HCT116 (cell line): Measurements from ENCODE around the gene YY1. TPM values are rescaled to one million over a fixed set of nuclear protein-coding genes. Genes with fewer than 3 reads are reported as not detected.

ENCODE experiments used
- ATAC-seq: fragments of 200-7000 bp; cut with Tn5 transposase; 2 replicates; pipeline ENCODE4 v1.9.1; 2020; ENCODE audit warnings: mild to moderate bottlenecking, moderate library complexity
- BruUV-seq: library from RNA; stranded (reverse); fragments of 400-500 nt; replicated peaks from 2 replicates; lab custom pipeline; 2021; lab: Mats Ljungman, UMichigan
- CTCF ChIA-PET: fragments of 300-600 bp; sonication (Branson Sonifier 250); formaldehyde crosslinking; loops from one replicate; lab custom pipeline; 2021; ENCODE audit warnings: antibody characterized with exemption; lab: Charles Lee
- POLR2A ChIA-PET: fragments of 300-600, 350-600 bp; sonication (Branson Sonifier 250); formaldehyde crosslinking; loops from one replicate; lab custom pipeline; 2021; ENCODE audit warnings: antibody characterized with exemption; lab: Charles Lee
- RAD21 ChIA-PET, 2 experiments: fragments of 300-600 bp; sonication (Branson Sonifier 250); formaldehyde crosslinking; loops; one replicate each; lab custom pipeline; 2023; ENCODE audit warnings: low total read pairs in 2 of 2; ENCODE audit not compliant: uncharacterized antibody in 2 of 2, unreplicated experiment in 2 of 2, low non-redundant PET in 1 of 2; lab: Charles Lee
- DNase-seq: peaks from one replicate; pipeline ENCODE4 v3.0.0-alpha.2; 2010; ENCODE audit warnings: low read depth, low spot score
- H2AFZ ChIP-seq: fragments of 200-600 bp; shearing (Covaris generic), sonication (generic); 2 replicates; pipeline ENCODE4 v1.6.1; 2017; ENCODE audit warnings: low read depth, mixed run types, mixed read lengths, antibody characterized with exemption, low read length; ENCODE audit not compliant: poor library complexity, severe bottlenecking
- H3K27ac ChIP-seq: 2 replicates; pipeline ENCODE4 v1.5.1; 2012; ENCODE audit warnings: low read depth, low read length
- H3K27me3 ChIP-seq: fragments of 200-600 bp; sonication (generic); 2 replicates; pipeline ENCODE4 v1.6.1; 2016; ENCODE audit warnings: mixed run types, low read length, mixed read lengths; ENCODE audit not compliant: insufficient read depth
- H3K36me3 ChIP-seq, 2 experiments: fragments of 200-500 bp in 1 of 2; fragments of 200-600 bp in 1 of 2; sonication (Bioruptor generic) in 1 of 2; sonication (generic) in 1 of 2; 2 replicates each; pipeline versions ENCODE4 v1.5.1 to v1.6.1; 2014 to 2016; ENCODE audit warnings: low read length in 2 of 2, inconsistent platforms in 1 of 2, mixed read lengths in 1 of 2, mixed run types in 1 of 2; ENCODE audit not compliant: insufficient read depth in 2 of 2, control insufficient read depth in 1 of 2
- H3K4me1 ChIP-seq, 2 experiments: fragments of 200-600 bp in 1 of 2; sonication (generic) in 1 of 2; 2 replicates each; pipeline versions ENCODE4 v1.5.1 to v1.6.1; 2012 to 2017; ENCODE audit warnings: low read length in 2 of 2, inconsistent platforms in 1 of 2, mild to moderate bottlenecking in 1 of 2, mixed read lengths in 1 of 2, mixed run types in 1 of 2, moderate library complexity in 1 of 2; ENCODE audit not compliant: insufficient read depth in 2 of 2, control insufficient read depth in 1 of 2
- H3K4me2 ChIP-seq: fragments of 200-600 bp; sonication (generic); 2 replicates; pipeline ENCODE4 v1.6.1; 2017; ENCODE audit warnings: mixed run types, low read length, mixed read lengths
- H3K4me3 ChIP-seq, 2 experiments: fragments of 200-600 bp in 1 of 2; sonication (generic) in 1 of 2; replicated peaks in 1 of 2; 2 replicates each; pipeline ENCODE4 v1.5.1; 2011 to 2016; ENCODE audit warnings: low read length in 2 of 2, control low read depth in 1 of 2, low read depth in 1 of 2, mild to moderate bottlenecking in 1 of 2, mixed read lengths in 1 of 2, mixed run types in 1 of 2
- H3K79me2 ChIP-seq: fragments of 200-600 bp; sonication (generic); 2 replicates; pipeline ENCODE4 v1.6.1; 2017; ENCODE audit warnings: mild to moderate bottlenecking, mixed run types, low read length, moderate library complexity, mixed read lengths; ENCODE audit not compliant: insufficient read depth
- H3K9ac ChIP-seq: fragments of 200-600 bp; sonication (generic); 2 replicates; pipeline ENCODE4 v1.6.1; 2016; ENCODE audit warnings: low read length, mixed read lengths
- H3K9me2 ChIP-seq: fragments of 200-600 bp; sonication (generic), shearing (Covaris generic); 2 replicates; pipeline ENCODE4 v1.6.1; 2017; ENCODE audit warnings: mixed run types, mild to moderate bottlenecking, moderate library complexity; ENCODE audit not compliant: insufficient read depth
- H3K9me3 ChIP-seq, 2 experiments: fragments of 200-500 bp in 1 of 2; fragments of 200-600 bp in 1 of 2; sonication (Bioruptor generic) in 1 of 2; sonication (generic) in 1 of 2; 2 replicates each; pipeline ENCODE4 v1.6.1; 2014 to 2017; ENCODE audit warnings: low read length in 2 of 2, mixed read lengths in 2 of 2, inconsistent platforms in 1 of 2, low read depth in 1 of 2, mild to moderate bottlenecking in 1 of 2, mixed run types in 1 of 2, moderate library complexity in 1 of 2; ENCODE audit not compliant: control insufficient read depth in 1 of 2, insufficient read depth in 1 of 2
- H4K20me1 ChIP-seq: fragments of 200-600 bp; sonication (generic), shearing (Covaris generic); 2 replicates; pipeline ENCODE4 v1.6.1; 2017; ENCODE audit warnings: mixed run types, mild to moderate bottlenecking, moderate library complexity; ENCODE audit not compliant: insufficient read depth
- CBX3 ChIP-seq: IDR thresholded peaks from 2 replicates; pipeline ENCODE4 v1.6.1; 2012; ENCODE audit warnings: low read depth
- CTCF ChIP-seq, 3 experiments: fragments of 200-600 bp in 1 of 3; sonication (generic) in 1 of 3; IDR thresholded peaks in 2 of 3; conservative IDR thresholded peaks in 1 of 3; 2 replicates each; pipeline ENCODE4 v1.5.1; 2012 to 2017; ENCODE audit warnings: low read depth in 2 of 3, low read length in 2 of 3, antibody characterized with exemption in 1 of 3, borderline replicate concordance in 1 of 3, control low read depth in 1 of 3, mild to moderate bottlenecking in 1 of 3, mixed read lengths in 1 of 3, mixed run types in 1 of 3, moderate library complexity in 1 of 3; ENCODE audit not compliant: insufficient read depth in 1 of 3
- EGR1 ChIP-seq: IDR thresholded peaks from 2 replicates; pipeline ENCODE4 v1.6.1; 2012; ENCODE audit warnings: low read depth
- ELF1 ChIP-seq: IDR thresholded peaks from 2 replicates; pipeline ENCODE4 v1.6.1; 2012; ENCODE audit warnings: low read depth, borderline replicate concordance
- EZH2 ChIP-seq: fragments of 200-600 bp; sonication (generic); IDR thresholded peaks from 2 replicates; pipeline ENCODE4 v1.6.1; 2017; ENCODE audit warnings: antibody characterized with exemption, mixed run types
- EZH2phosphoT487 ChIP-seq: fragments of 200-600 bp; IDR thresholded peaks from 2 replicates; pipeline ENCODE4 v1.6.1; 2018; ENCODE audit warnings: antibody characterized with exemption, borderline replicate concordance
- FOSL1 ChIP-seq: IDR thresholded peaks from 2 replicates; pipeline ENCODE4 v1.6.1; 2012; ENCODE audit warnings: low read depth
- JUND ChIP-seq: IDR thresholded peaks from 2 replicates; pipeline ENCODE4 v1.6.1; 2012
- POLR2A ChIP-seq: IDR thresholded peaks from 2 replicates; pipeline ENCODE4 v1.7.0; 2011; ENCODE audit warnings: borderline replicate concordance; ENCODE audit not compliant: insufficient read depth, insufficient read length; ENCODE audit errors: extremely low read depth
- POLR2AphosphoS5 ChIP-seq: IDR thresholded peaks from 2 replicates; pipeline ENCODE4 v1.6.1; 2011; ENCODE audit warnings: mild to moderate bottlenecking, low read depth, low read length, moderate library complexity
- RAD21 ChIP-seq: IDR thresholded peaks from 2 replicates; pipeline ENCODE4 v1.6.1; 2012; ENCODE audit warnings: low read depth, mild to moderate bottlenecking
- REST ChIP-seq: IDR thresholded peaks from 2 replicates; pipeline ENCODE4 v1.6.1; 2012; ENCODE audit warnings: low read depth
- SIN3A ChIP-seq: IDR thresholded peaks from 2 replicates; pipeline ENCODE4 v1.6.1; 2012; ENCODE audit warnings: low read depth
- SP1 ChIP-seq: IDR thresholded peaks from 2 replicates; pipeline ENCODE4 v1.6.1; 2012; ENCODE audit warnings: low read depth
- SRF ChIP-seq: IDR thresholded peaks from 2 replicates; pipeline ENCODE4 v1.6.1; 2012; ENCODE audit warnings: low read depth
- TCF7L2 ChIP-seq: IDR thresholded peaks from 2 replicates; pipeline ENCODE4 v1.7.0; 2011; ENCODE audit warnings: borderline replicate concordance, inconsistent platforms; ENCODE audit not compliant: insufficient read depth, insufficient read length; ENCODE audit errors: extremely low read depth
- YY1 ChIP-seq: IDR thresholded peaks from 2 replicates; pipeline ENCODE4 v1.6.1; 2011; ENCODE audit warnings: low read length, low read depth, moderate library complexity, mild to moderate bottlenecking; ENCODE audit not compliant: insufficient replicate concordance; ENCODE audit errors: extremely low read depth
- ZFX ChIP-seq: fragments of 450-650 bp; IDR thresholded peaks from 2 replicates; pipeline ENCODE4 v1.6.1; 2017
- ZNF274 ChIP-seq: fragments of 200-500 bp; sonication (Bioruptor generic); IDR thresholded peaks from 2 replicates; pipeline ENCODE4 v1.6.1; 2014; ENCODE audit warnings: mild to moderate bottlenecking, low read depth, low read length, inconsistent platforms
- intact Hi-C: fragments of 100-400 bp; cut with micrococcal nuclease; formaldehyde crosslinking; loops from 2 replicates; pipeline ENCODE4 v1.10.0; 2022
- total RNA-seq: library from RNA; stranded (reverse); gene quantifications from one replicate; pipeline ENCODE4 v1.2.1, GENCODE V29; 2021; ENCODE audit not compliant: unreplicated experiment
- TF ChIP-seq, protein P1 (sequence below): IDR thresholded peaks from 2 replicates; pipeline ENCODE4 v1.6.1; 2012

Gene YY1
- total RNA-seq, 1 experiment from 2014 or later, result 111 TPM

- Histone ChIP-seq H4K20me1 (peaks cover 30% of the 10 kb centered on the region; the same call in 1 of the 2 replicates), H3K4me3 (no peak overlapping the region), H3K4me1 (no peaks in the 10 kb centered on the region), H3K79me2 (peaks cover 100% of the 10 kb centered on the region), H3K9me2 (no peaks in the 10 kb centered on the region), H3K9ac (no peak overlapping the region), H3K4me2 (no peak overlapping the region), H3K27me3 (no peaks in the 10 kb centered on the region), H2AFZ (no peak overlapping the region), H3K36me3 (peaks cover 6 to 16% of the 10 kb centered on the region in 2 experiments; a peak in 1 of 4 replicates), H3K27ac (no peak overlapping the region), H3K9me3 (no peaks in the 10 kb centered on the region)
- no peak for TF ChIP-seq REST
- TF ChIP-seq RAD21, result no peak
- no peak for TF ChIP-seq POLR2A
- no peak for TF ChIP-seq YY1
- no peak for TF ChIP-seq CBX3
- TF ChIP-seq ZNF274, result no peak
- no peak for TF ChIP-seq JUND
- no peak for TF ChIP-seq ELF1
- TF ChIP-seq, protein P1, sequence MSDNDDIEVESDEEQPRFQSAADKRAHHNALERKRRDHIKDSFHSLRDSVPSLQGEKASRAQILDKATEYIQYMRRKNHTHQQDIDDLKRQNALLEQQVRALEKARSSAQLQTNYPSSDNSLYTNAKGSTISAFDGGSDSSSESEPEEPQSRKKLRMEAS, result no peak
- no peak for TF ChIP-seq EZH2
- no peak for TF ChIP-seq SRF
- TF ChIP-seq SIN3A, result no peak
- no peak for TF ChIP-seq ZFX
- no peak for TF ChIP-seq FOSL1
- TF ChIP-seq SP1, result no peak
- TF ChIP-seq POLR2AphosphoS5, result no peak
- no peak for TF ChIP-seq CTCF (IDR thresholded peaks at IDR 0.05 in 2 of 3, conservative IDR thresholded peaks at IDR 0.05 in 1 of 3; ENCODE audit: borderline replicate concordance in 1 of 3, insufficient read depth in 1 of 3, low read depth in 2 of 3, low read length in 2 of 3)
- TF ChIP-seq EGR1, result no peak
- TF ChIP-seq TCF7L2, result no peak
- TF ChIP-seq EZH2phosphoT487, result no peak
- ATAC-seq (no peak), DNase-seq (no peak)
- ChIA-PET RAD21 (no interaction called here), POLR2A (no interaction called here), CTCF (interaction anchor here (1.4 kb wide), 1 partner anchor 10 kb away, joined by 3 read pairs; no protein-coding TSS in a partner anchor)
- intact Hi-C loops, result no loop called here
- no TSS peak for BruUV-seq
These were observed 24.2 kb downstream of the YY1 start for GRCh38 chr14:100263141-100263540.
